ENCODE data around the gene CACNA1G. TPM values are rescaled to one million over a fixed set of nuclear protein-coding genes. Genes with fewer than 3 reads are reported as not detected.
A peak's percentile ranks its signal among the peaks of the same experiment; 100 is the strongest.

Gene CACNA1G
- total RNA-seq, 1 donor from 2014 or later = 1.6 TPM

GRCh38 chr17:50569592-50569991, 9.1 kb downstream of the CACNA1G start:
- Mint-ChIP-seq H3K27me3 (ENCODE audit: insufficient read depth, low read depth) (peaks cover 5% of the 10 kb centered on the region), H3K27ac (no peak overlapping the region), H3K4me1 (peaks cover 66% of the 10 kb centered on the region), H3K4me3 (no peak overlapping the region), H3K36me3 (no peaks in the 10 kb centered on the region), H3K9me3 (no peaks in the 10 kb centered on the region)
- Histone ChIP-seq H2AFZ (replicated peaks) (no peak overlapping the region), H3K4me3 (no peak overlapping the region), H4K20me1 (ENCODE audit: low read depth) (no peaks in the 10 kb centered on the region), H3K4me2 (peak overlapping the region; percentile 55), H3K4me1 (peaks cover 40% of the 10 kb centered on the region), H3K9ac (no peak overlapping the region), H3K9me3 (ENCODE audit: low read depth) (no peaks in the 10 kb centered on the region), H3K79me2 (ENCODE audit: low read depth) (no peaks in the 10 kb centered on the region), H3K36me3 (no peaks in the 10 kb centered on the region), H3F3A (ENCODE audit: low read depth) (peaks cover 17% of the 10 kb centered on the region), H3K27me3 (peaks cover 18% of the 10 kb centered on the region), H3K27ac (no peak overlapping the region)
- no peak for DNase-seq (ENCODE audit: low spot score)
- TF ChIP-seq CTCF (IDR thresholded peaks at IDR 0.05) (no peak), EZH2 (IDR thresholded peaks at IDR 0.05) (no peak), EZH2phosphoT487 (IDR thresholded peaks at IDR 0.05) (no peak)

GRCh38 chr17:50570032-50570431, 9.5 kb downstream of the CACNA1G start:
- peaks cover 17% of the 10 kb centered on the region for H3F3A ChIP-seq (ENCODE audit: low read depth)
- H3K27ac ChIP-seq = no peak overlapping the region
- H3K4me2 ChIP-seq = peak overlapping the region; percentile 55
- DNase-seq (ENCODE audit: low spot score) = no peak
- no peak overlapping the region for H3K9ac ChIP-seq
- Mint-ChIP-seq H3K9me3 (no peaks in the 10 kb centered on the region), H3K36me3 (no peaks in the 10 kb centered on the region), H3K27me3 (ENCODE audit: insufficient read depth, low read depth) (peaks cover 5% of the 10 kb centered on the region), H3K4me1 (peaks cover 63% of the 10 kb centered on the region), H3K27ac (peak overlapping the region; percentile 92), H3K4me3 (no peak overlapping the region)
- no peak for TF ChIP-seq CTCF (IDR thresholded peaks at IDR 0.05)
- TF ChIP-seq EZH2 (IDR thresholded peaks at IDR 0.05) = no peak
- TF ChIP-seq EZH2phosphoT487 (IDR thresholded peaks at IDR 0.05) = no peak
- no peaks in the 10 kb centered on the region for H3K36me3 ChIP-seq
- H2AFZ ChIP-seq (replicated peaks) = no peak overlapping the region
- no peak overlapping the region for H3K4me3 ChIP-seq
- no peaks in the 10 kb centered on the region for H4K20me1 ChIP-seq (ENCODE audit: low read depth)
- no peaks in the 10 kb centered on the region for H3K9me3 ChIP-seq (ENCODE audit: low read depth)
- peaks cover 14% of the 10 kb centered on the region for H3K27me3 ChIP-seq
- no peaks in the 10 kb centered on the region for H3K79me2 ChIP-seq (ENCODE audit: low read depth)
- peaks cover 35% of the 10 kb centered on the region for H3K4me1 ChIP-seq

GRCh38 chr17:50570528-50570927, 10.0 kb downstream of the CACNA1G start:
- peak overlapping the region; percentile 55 for H3K4me2 ChIP-seq
- H3K27me3 ChIP-seq = peaks cover 9% of the 10 kb centered on the region
- no peak overlapping the region for H3K27ac ChIP-seq
- no peaks in the 10 kb centered on the region for H3K9me3 ChIP-seq (ENCODE audit: low read depth)
- H4K20me1 ChIP-seq (ENCODE audit: low read depth) = no peaks in the 10 kb centered on the region
- H3K9ac ChIP-seq = no peak overlapping the region
- H3K36me3 ChIP-seq = no peaks in the 10 kb centered on the region
- H3K36me3 Mint-ChIP-seq = no peaks in the 10 kb centered on the region
- no peak for DNase-seq (ENCODE audit: low spot score)
- no peaks in the 10 kb centered on the region for H3K79me2 ChIP-seq (ENCODE audit: low read depth)
- TF ChIP-seq CTCF (IDR thresholded peaks at IDR 0.05) (no peak), EZH2phosphoT487 (IDR thresholded peaks at IDR 0.05) (no peak), EZH2 (IDR thresholded peaks at IDR 0.05) (no peak)
- peaks cover 5% of the 10 kb centered on the region for H3K27me3 Mint-ChIP-seq (ENCODE audit: insufficient read depth, low read depth)
- H3K4me1 ChIP-seq = peaks cover 30% of the 10 kb centered on the region
- peak overlapping the region; percentile 92 for H3K27ac Mint-ChIP-seq
- H3K4me1 Mint-ChIP-seq = peaks cover 59% of the 10 kb centered on the region
- H2AFZ ChIP-seq (replicated peaks) = no peak overlapping the region
- no peaks in the 10 kb centered on the region for H3K9me3 Mint-ChIP-seq
- no peak overlapping the region for H3K4me3 Mint-ChIP-seq
- H3F3A ChIP-seq (ENCODE audit: low read depth) = peaks cover 14% of the 10 kb centered on the region
- no peak overlapping the region for H3K4me3 ChIP-seq
